Stimulated activated CD4-positive, alpha-beta T cell treated with anti-CD3 and anti-CD28 coated beads, Interleukin-15, amount 100 ng/mL, for 1 hour (primary cell): ENCODE measurements around the gene CPXM2.

Experiments used
- DNase-seq, 2 donors: peaks; one replicate each; pipeline ENCODE4 v3.0.0-alpha.2; 2020; ENCODE audit warnings: low read depth in 1 of 2, low spot score in 1 of 2

CPXM2 gene

GRCh38 chr10:123704076-123704475 lies 187.5 kb downstream of the CPXM2 start:
- DNase-seq: no peak

GRCh38 chr10:123703195-123703790 lies 188.3 kb downstream of the CPXM2 start:
- no peak for DNase-seq
